ENCODE data around the gene DSCAM. TPM values are rescaled to one million over a fixed set of nuclear protein-coding genes. Genes with fewer than 3 reads are reported as not detected.

DSCAM gene
- total and polyA plus RNA-seq, 4 experiments from 2014 or later: not detected

DNA sequence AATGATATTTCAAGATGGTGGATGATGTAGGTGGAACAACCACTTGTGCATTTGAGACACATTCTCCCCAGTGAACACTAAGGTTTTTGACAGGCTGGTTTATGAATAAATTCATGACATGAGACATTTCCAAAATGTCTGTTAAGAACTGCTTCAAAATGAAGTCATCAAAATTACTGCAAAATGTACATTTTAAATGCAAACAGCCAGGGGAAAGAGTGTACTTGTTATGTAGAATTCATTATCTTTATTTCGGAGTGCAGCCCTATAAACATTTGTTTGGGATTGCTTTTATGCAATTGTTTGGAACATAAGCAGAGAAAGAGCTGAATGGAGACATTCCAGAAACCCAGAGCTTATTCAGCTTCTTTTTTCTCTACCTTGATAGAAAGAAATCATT, 49.5 kb downstream of the DSCAM start:
- intact Hi-C loops (cut with micrococcal nuclease): no loop called here
- H3K36me3 ChIP-seq (ENCODE audit: insufficient read depth, low read length): no peaks in the 10 kb centered on the region
- H3K36me3 Mint-ChIP-seq: no peaks in the 10 kb centered on the region
- H3K4me1 Mint-ChIP-seq: no peaks in the 10 kb centered on the region
- DNase-seq: no peak
- H3K27ac Mint-ChIP-seq: no peak overlapping the region
- H3K9me3 ChIP-seq (ENCODE audit: control insufficient read depth in 1 of 2, low read length in 2 of 2): peaks cover 0 to 2% of the 10 kb centered on the region in 2 donors
- H3K4me3 Mint-ChIP-seq: no peak overlapping the region
- H3K9me3 Mint-ChIP-seq: peaks cover 0 to 60% (median 21%) of the 10 kb centered on the region in 8 donors
- no peak overlapping the region for H3K4me3 ChIP-seq (ENCODE audit: low read length in 2 of 2)
- ChIA-PET CTCF (ENCODE audit: partially characterized antibody) (no interaction called here), POLR2A (ENCODE audit: partially characterized antibody) (no interaction called here)
- no peaks in the 10 kb centered on the region for H3K27me3 Mint-ChIP-seq
- no peak overlapping the region for H3K27ac ChIP-seq (ENCODE audit: low read depth, low read length)
- no peaks in the 10 kb centered on the region for H3K4me1 ChIP-seq (ENCODE audit: insufficient read depth, low read length)
- no peaks in the 10 kb centered on the region for H3K27me3 ChIP-seq (ENCODE audit: insufficient read depth, low read length)

DNA sequence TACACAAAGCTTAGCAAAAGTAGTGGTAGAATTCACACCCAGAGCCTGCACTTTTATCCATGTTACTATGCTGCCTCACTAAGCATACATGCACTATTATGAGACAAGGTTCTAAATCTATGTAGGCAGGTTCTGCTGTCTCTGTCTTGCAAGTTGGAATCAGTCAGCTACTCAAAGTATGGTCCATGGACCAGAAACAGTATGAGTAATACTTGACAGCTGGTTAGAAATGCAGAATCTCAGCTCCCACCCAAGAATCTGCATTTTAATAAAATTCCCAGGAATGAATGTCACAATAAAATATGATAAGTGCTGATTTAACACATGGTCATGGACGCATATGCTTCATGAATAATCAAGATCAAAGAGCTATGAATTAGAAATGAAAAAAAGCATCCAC, 50.5 kb downstream of the DSCAM start:
- no peaks in the 10 kb centered on the region for H3K36me3 Mint-ChIP-seq
- ChIA-PET CTCF (ENCODE audit: partially characterized antibody) (no interaction called here), POLR2A (ENCODE audit: partially characterized antibody) (no interaction called here)
- peaks cover 0 to 2% of the 10 kb centered on the region in 2 donors for H3K9me3 ChIP-seq (ENCODE audit: control insufficient read depth in 1 of 2, low read length in 2 of 2)
- no peaks in the 10 kb centered on the region for H3K4me1 ChIP-seq (ENCODE audit: insufficient read depth, low read length)
- H3K27ac Mint-ChIP-seq: no peak overlapping the region
- H3K27ac ChIP-seq (ENCODE audit: low read depth, low read length): no peak overlapping the region
- intact Hi-C loops (cut with micrococcal nuclease): no loop called here
- no peaks in the 10 kb centered on the region for H3K4me1 Mint-ChIP-seq
- no peak for DNase-seq
- H3K27me3 ChIP-seq (ENCODE audit: insufficient read depth, low read length): no peaks in the 10 kb centered on the region
- no peak overlapping the region for H3K4me3 Mint-ChIP-seq
- H3K36me3 ChIP-seq (ENCODE audit: insufficient read depth, low read length): no peaks in the 10 kb centered on the region
- peaks cover 0 to 56% (median 18%) of the 10 kb centered on the region in 8 donors for H3K9me3 Mint-ChIP-seq
- H3K4me3 ChIP-seq (ENCODE audit: low read length in 2 of 2): no peak overlapping the region
- H3K27me3 Mint-ChIP-seq: no peaks in the 10 kb centered on the region

DNA sequence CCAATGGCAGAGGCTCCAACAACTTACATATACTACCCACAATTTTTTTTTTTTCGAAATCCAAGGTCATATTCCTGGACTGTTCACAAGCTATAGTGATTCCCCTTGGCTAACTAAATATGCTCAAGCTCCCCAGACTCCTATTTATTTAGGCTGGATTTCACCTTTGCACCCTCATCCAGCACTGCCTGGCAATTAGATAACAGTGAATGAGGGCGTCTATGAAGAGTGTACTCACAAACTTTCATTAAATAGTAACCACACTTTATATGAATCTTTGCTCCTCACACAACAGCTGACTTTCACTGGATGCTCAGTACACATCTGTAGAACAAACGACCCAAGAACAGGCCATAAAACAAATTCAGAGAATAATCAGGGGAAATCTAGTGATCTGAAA, 51.6 kb downstream of the DSCAM start:
- Mint-ChIP-seq H3K4me3 (no peak overlapping the region), H3K27me3 (no peaks in the 10 kb centered on the region), H3K4me1 (no peaks in the 10 kb centered on the region), H3K9me3 (peaks cover 0 to 44% (median 15%) of the 10 kb centered on the region in 8 donors), H3K27ac (no peak overlapping the region), H3K36me3 (no peaks in the 10 kb centered on the region)
- ChIA-PET POLR2A (ENCODE audit: partially characterized antibody) (no interaction called here), CTCF (ENCODE audit: partially characterized antibody) (no interaction called here)
- no peak overlapping the region for H3K27ac ChIP-seq (ENCODE audit: low read depth, low read length)
- no peaks in the 10 kb centered on the region for H3K27me3 ChIP-seq (ENCODE audit: insufficient read depth, low read length)
- H3K36me3 ChIP-seq (ENCODE audit: insufficient read depth, low read length): no peaks in the 10 kb centered on the region
- no peak for DNase-seq
- H3K9me3 ChIP-seq (ENCODE audit: control insufficient read depth in 1 of 2, low read length in 2 of 2): peaks cover 0 to 2% of the 10 kb centered on the region in 2 donors
- intact Hi-C loops (cut with micrococcal nuclease): no loop called here
- H3K4me3 ChIP-seq (ENCODE audit: low read length in 2 of 2): no peak overlapping the region
- no peaks in the 10 kb centered on the region for H3K4me1 ChIP-seq (ENCODE audit: insufficient read depth, low read length)

DNA sequence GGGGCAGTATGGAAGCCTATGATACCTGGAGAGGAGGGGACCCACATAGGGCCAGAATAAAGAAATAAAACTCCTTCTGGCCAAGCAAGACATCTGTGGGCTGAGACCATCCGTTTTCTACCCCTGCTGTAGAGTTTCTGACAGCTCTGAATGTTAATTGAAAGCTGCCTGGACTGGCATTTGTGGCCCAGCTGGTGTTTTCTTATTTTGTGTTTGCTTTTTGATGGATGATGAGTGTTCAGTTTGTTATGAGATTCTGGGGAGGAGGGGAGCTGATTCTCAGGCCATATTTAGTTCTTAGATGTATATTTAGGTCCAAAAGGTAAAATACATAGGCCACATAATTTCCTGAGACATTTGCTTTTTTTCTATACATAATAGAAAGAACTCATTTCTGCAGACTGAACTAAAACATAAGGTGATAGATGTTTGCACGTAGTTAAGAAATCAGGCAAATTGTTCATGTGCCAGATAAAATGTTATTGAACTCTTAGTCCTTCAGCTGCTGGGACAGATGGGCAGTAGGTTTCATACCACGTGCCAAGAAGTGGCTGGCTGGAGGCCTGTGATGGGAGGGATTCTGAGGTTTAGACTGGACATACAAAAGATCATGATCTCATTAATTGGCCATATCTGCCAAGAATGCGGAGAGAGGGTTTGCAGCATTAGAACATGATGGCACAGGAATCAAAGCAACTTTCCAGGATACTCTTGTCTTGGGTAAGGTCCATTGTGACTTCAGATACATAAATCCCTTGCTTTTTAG, 54.1 kb downstream of the DSCAM start:
- Mint-ChIP-seq H3K4me1 (no peaks in the 10 kb centered on the region), H3K4me3 (no peak overlapping the region), H3K27me3 (no peaks in the 10 kb centered on the region), H3K36me3 (no peaks in the 10 kb centered on the region), H3K27ac (no peak overlapping the region), H3K9me3 (peaks cover 0 to 26% (median 4%) of the 10 kb centered on the region in 8 donors)
- Histone ChIP-seq H3K4me3 (ENCODE audit: low read length in 2 of 2) (no peak overlapping the region), H3K27ac (ENCODE audit: low read depth, low read length) (no peak overlapping the region), H3K9me3 (ENCODE audit: control insufficient read depth in 1 of 2, low read length in 2 of 2) (no peaks in the 10 kb centered on the region), H3K36me3 (ENCODE audit: insufficient read depth, low read length) (no peaks in the 10 kb centered on the region), H3K4me1 (ENCODE audit: insufficient read depth, low read length) (no peaks in the 10 kb centered on the region), H3K27me3 (ENCODE audit: insufficient read depth, low read length) (no peaks in the 10 kb centered on the region)
- ChIA-PET POLR2A (ENCODE audit: partially characterized antibody) (no interaction called here), CTCF (ENCODE audit: partially characterized antibody) (no interaction called here)
- intact Hi-C loops (cut with micrococcal nuclease): no loop called here
- no peak for DNase-seq

DNA sequence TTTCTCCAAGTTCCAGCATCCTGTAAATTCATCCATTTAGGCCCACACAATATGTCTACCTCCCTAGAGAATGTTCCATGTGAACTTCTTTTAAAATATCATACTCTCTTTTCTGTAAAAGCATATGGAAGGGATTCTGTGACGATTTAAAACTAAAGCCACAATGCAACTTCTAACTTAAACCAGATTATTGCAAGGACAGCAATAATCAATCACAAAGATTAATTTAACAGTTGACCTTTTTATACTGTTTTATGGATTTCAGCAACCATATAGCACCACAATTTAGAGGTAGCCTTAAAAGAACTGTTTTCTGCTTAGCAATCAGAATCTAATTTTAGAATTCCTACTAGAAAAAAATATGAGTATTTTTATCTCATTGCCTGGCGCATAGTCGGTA, 58.3 kb downstream of the DSCAM start:
- Mint-ChIP-seq H3K27me3 (no peaks in the 10 kb centered on the region), H3K4me1 (no peaks in the 10 kb centered on the region), H3K4me3 (no peak overlapping the region), H3K36me3 (no peaks in the 10 kb centered on the region), H3K27ac (no peak overlapping the region), H3K9me3 (peaks cover 0 to 4% (median 2%) of the 10 kb centered on the region in 8 donors)
- no peaks in the 10 kb centered on the region for H3K36me3 ChIP-seq (ENCODE audit: insufficient read depth, low read length)
- no peak for DNase-seq
- H3K27ac ChIP-seq (ENCODE audit: low read depth, low read length): no peak overlapping the region
- no peaks in the 10 kb centered on the region for H3K4me1 ChIP-seq (ENCODE audit: insufficient read depth, low read length)
- H3K27me3 ChIP-seq (ENCODE audit: insufficient read depth, low read length): no peaks in the 10 kb centered on the region
- ChIA-PET POLR2A (ENCODE audit: partially characterized antibody) (no interaction called here), CTCF (ENCODE audit: partially characterized antibody) (no interaction called here)
- no peaks in the 10 kb centered on the region for H3K9me3 ChIP-seq (ENCODE audit: control insufficient read depth in 1 of 2, low read length in 2 of 2)
- H3K4me3 ChIP-seq (ENCODE audit: low read length in 2 of 2): no peak overlapping the region
- intact Hi-C loops (cut with micrococcal nuclease): no loop called here

DNA sequence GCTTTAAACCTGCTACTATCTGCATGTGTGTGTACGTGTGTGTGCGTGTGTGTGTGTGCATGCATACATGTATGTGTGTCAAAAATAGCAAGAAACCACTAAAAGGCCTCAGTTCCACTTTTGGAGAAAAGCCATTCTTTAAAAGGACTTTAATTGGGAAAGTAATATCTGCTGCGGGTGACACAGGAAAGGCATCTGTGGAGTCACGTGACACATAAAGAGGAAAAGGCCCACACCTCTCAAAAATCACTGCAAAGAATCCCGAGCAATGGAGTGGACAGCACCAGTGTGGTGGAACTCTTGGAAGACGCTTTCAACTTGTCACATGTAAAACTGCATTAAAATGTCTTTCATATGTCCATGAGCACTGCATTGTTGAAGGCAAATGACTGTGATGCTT, 63.6 kb downstream of the DSCAM start:
- CTCF ChIA-PET (ENCODE audit: partially characterized antibody): no interaction called here
- H3K27ac Mint-ChIP-seq: no peak overlapping the region
- no peaks in the 10 kb centered on the region for H3K36me3 Mint-ChIP-seq

DNA sequence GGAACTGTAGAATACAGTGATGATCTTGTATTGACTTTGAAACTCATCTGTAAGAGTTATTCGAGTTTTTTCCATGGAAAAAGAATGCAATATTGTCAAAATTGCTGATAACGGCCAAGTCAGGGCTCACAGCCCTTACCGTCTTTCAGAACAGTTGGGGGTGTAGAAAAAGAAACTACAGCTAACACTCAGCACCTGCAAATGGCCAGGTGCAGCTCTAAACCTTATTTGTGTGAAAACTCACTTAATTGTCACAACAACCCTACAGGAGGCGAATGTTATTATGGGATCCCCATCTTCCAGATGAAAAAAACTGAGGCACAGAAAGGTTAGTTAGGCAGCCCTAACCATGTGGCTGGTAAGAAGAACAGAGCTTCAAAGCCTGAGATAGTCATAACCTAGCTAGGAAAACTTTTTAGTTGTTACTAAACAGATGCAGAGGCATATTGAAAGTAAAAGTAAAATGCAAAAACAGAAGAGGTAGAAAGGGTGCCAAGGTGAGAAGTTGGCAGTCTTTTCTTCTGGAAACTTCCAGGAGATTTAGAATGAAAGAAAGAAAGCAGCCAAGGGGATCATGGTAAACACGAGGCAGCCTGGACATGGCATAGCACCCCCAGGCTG, 76.4 kb downstream of the DSCAM start:
- H3K27me3 Mint-ChIP-seq: no peaks in the 10 kb centered on the region
- no peaks in the 10 kb centered on the region for H3K4me1 Mint-ChIP-seq
- no peak overlapping the region for H3K27ac ChIP-seq (ENCODE audit: low read depth, low read length)
- peaks cover 0 to 5% (median under 1%) of the 10 kb centered on the region in 8 donors for H3K9me3 Mint-ChIP-seq
- H3K4me3 ChIP-seq (ENCODE audit: low read length in 2 of 2): no peak overlapping the region
- ChIA-PET POLR2A (ENCODE audit: partially characterized antibody) (no interaction called here), CTCF (ENCODE audit: partially characterized antibody) (no interaction called here)
- DNase-seq: no peak
- H3K4me3 Mint-ChIP-seq: no peak overlapping the region
- no peaks in the 10 kb centered on the region for H3K36me3 ChIP-seq (ENCODE audit: insufficient read depth, low read length)
- no peaks in the 10 kb centered on the region for H3K9me3 ChIP-seq (ENCODE audit: control insufficient read depth in 1 of 2, low read length in 2 of 2)
- no peaks in the 10 kb centered on the region for H3K27me3 ChIP-seq (ENCODE audit: insufficient read depth, low read length)
- no peak overlapping the region for H3K27ac Mint-ChIP-seq
- intact Hi-C loops (cut with micrococcal nuclease): no loop called here
- H3K4me1 ChIP-seq (ENCODE audit: insufficient read depth, low read length): no peaks in the 10 kb centered on the region
- H3K36me3 Mint-ChIP-seq: no peaks in the 10 kb centered on the region

More for the DNA sequence above, 63.6 kb downstream of the DSCAM start:
- no peak overlapping the region for H3K27ac ChIP-seq (ENCODE audit: low read depth, low read length)
- POLR2A ChIA-PET (ENCODE audit: partially characterized antibody): no interaction called here
- DNase-seq: no peak
- H3K27me3 Mint-ChIP-seq: peaks cover 0 to 1% of the 10 kb centered on the region in 2 donors
- intact Hi-C loops (cut with micrococcal nuclease): no loop called here
- H3K4me3 Mint-ChIP-seq: no peak overlapping the region
- no peaks in the 10 kb centered on the region for H3K27me3 ChIP-seq (ENCODE audit: insufficient read depth, low read length)
- H3K9me3 Mint-ChIP-seq: peaks cover 0 to 4% (median 0%) of the 10 kb centered on the region in 8 donors
- H3K36me3 ChIP-seq (ENCODE audit: insufficient read depth, low read length): no peaks in the 10 kb centered on the region
- no peaks in the 10 kb centered on the region for H3K4me1 Mint-ChIP-seq
- no peaks in the 10 kb centered on the region for H3K4me1 ChIP-seq (ENCODE audit: insufficient read depth, low read length)
- no peak overlapping the region for H3K4me3 ChIP-seq (ENCODE audit: low read length in 2 of 2)
- no peaks in the 10 kb centered on the region for H3K9me3 ChIP-seq (ENCODE audit: control insufficient read depth in 1 of 2, low read length in 2 of 2)
